ENCODE data around the gene PAIP1.

DNA sequence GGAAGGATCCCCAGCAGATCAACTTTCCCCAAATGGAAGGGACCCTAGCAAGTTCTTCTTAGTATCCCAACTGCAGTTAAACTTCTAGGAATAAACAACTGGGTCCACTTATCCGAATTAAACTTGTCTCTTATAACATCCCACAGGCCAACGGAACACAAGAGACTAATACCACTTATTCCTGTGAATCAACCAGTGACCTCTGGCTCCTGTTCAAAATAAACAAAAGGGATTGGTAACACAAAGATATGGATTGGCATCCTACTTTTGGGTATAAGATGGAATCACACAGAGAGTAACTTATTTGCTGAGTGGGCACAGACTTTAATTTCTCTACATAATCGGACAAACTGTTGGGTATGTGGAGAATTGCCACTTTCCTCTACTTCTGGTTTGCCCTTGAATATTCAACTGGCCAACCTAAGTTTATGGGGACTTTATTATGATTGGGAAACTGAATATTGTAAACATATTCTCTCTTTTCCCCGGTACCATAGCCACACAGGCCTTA lies 12.4 kb upstream of the PAIP1 start:
- TF ChIP-seq, protein P1, sequence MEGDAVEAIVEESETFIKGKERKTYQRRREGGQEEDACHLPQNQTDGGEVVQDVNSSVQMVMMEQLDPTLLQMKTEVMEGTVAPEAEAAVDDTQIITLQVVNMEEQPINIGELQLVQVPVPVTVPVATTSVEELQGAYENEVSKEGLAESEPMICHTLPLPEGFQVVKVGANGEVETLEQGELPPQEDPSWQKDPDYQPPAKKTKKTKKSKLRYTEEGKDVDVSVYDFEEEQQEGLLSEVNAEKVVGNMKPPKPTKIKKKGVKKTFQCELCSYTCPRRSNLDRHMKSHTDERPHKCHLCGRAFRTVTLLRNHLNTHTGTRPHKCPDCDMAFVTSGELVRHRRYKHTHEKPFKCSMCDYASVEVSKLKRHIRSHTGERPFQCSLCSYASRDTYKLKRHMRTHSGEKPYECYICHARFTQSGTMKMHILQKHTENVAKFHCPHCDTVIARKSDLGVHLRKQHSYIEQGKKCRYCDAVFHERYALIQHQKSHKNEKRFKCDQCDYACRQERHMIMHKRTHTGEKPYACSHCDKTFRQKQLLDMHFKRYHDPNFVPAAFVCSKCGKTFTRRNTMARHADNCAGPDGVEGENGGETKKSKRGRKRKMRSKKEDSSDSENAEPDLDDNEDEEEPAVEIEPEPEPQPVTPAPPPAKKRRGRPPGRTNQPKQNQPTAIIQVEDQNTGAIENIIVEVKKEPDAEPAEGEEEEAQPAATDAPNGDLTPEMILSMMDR (IDR thresholded peaks at IDR 0.05; ENCODE audit: insufficient read depth, low read depth, low read length) = no peak
- no peak for TF ChIP-seq EZH2 (IDR thresholded peaks at IDR 0.05; ENCODE audit: insufficient read depth, low read length)

Measured in astrocyte (in vitro differentiated cells and primary cell).